ENCODE data around the gene C1orf122. TPM values are rescaled to one million over a fixed set of nuclear protein-coding genes. Genes with fewer than 3 reads are reported as not detected.
A peak's percentile ranks its signal among the peaks of the same experiment; 100 is the strongest.

The C1orf122 gene
- total and polyA plus RNA-seq, 10 of the 15 experiments (the other 5 are each of a cell fraction or from before 2014, with no cell fraction given), result 1.6 to 35.8 (median 14.8) TPM

- peak within 1 kb of the TSS; percentile 68 for H3K4me3 ChIP-seq
- ChIA-PET POLR2A (no interaction called here), SMC1A (ENCODE audit: uncharacterized antibody, unreplicated experiment) (interaction anchor here (0.7 kb wide), 1 partner anchor 16 kb away, joined by 4 read pairs; no protein-coding TSS in a partner anchor), RAD21 (ENCODE audit: unreplicated experiment) (interaction anchor here (1.3 to 1.4 kb wide), 2 partner anchors 14 to 66 kb away, joined by 4 read pairs; partner anchors contain the start of genes C1orf122, MTF1 and YRDC), CTCF (interaction anchor here (0.7 to 1.1 kb wide), 3 partner anchors 57 to 112 kb away, joined by 4 read pairs; no protein-coding TSS in a partner anchor)
- DNase-seq (ENCODE audit: low read depth, low spot score), result no peak
- H3K27me3 ChIP-seq (replicated peaks in 1 of 2; ENCODE audit: control insufficient read depth in 2 of 2, insufficient read depth in 2 of 2, low read length in 1 of 2), result no peaks in the 10 kb centered on the region; a peak in 1 of 4 replicates
- in situ Hi-C loops (cut with MboI) (no loop called here), intact Hi-C loops (cut with micrococcal nuclease; ENCODE audit: unreplicated experiment) (no loop called here)
- peaks cover 17% of the 10 kb centered on the region for H3K4me1 ChIP-seq (ENCODE audit: control insufficient read depth, insufficient read depth, low read length)
- no peaks in the 10 kb centered on the region; the same call in 1 of the 2 replicates for H3K79me2 ChIP-seq (ENCODE audit: control insufficient read depth, insufficient read depth, low read length)
- no TSS peak for BruUV-seq (replicated peaks)
- no peak within 1 kb of the TSS for H3K27ac ChIP-seq (ENCODE audit: control insufficient read depth, insufficient read depth)
- H2AFZ ChIP-seq (ENCODE audit: control insufficient read depth, low read depth, low read length), result peak within 1 kb of the TSS; percentile 84
- H4K20me1 ChIP-seq (ENCODE audit: control insufficient read depth, insufficient read depth), result no peaks in the 10 kb centered on the region
- peak within 1 kb of the TSS; percentile 85 for H3K4me2 ChIP-seq (ENCODE audit: control insufficient read depth, insufficient read depth)
- WGBS (ENCODE audit: insufficient coverage, insufficient replicate concordance, low lambda C conversion rate, missing lambda C conversion rate), result 2% methylated on average over 45 of the region's 82 CpGs
- no peaks in the 10 kb centered on the region for H3K36me3 ChIP-seq (ENCODE audit: control insufficient read depth in 2 of 2, insufficient read depth in 2 of 2, low read length in 1 of 2)
- FAIRE-seq, result no peak
- H3K9ac ChIP-seq (ENCODE audit: control insufficient read depth, insufficient read depth, low read length), result peak within 1 kb of the TSS; percentile 56; the same call in 1 of the 2 replicates
- peak; percentile 87 for ATAC-seq
- H3K9me3 ChIP-seq (replicated peaks; ENCODE audit: control insufficient read depth, insufficient read depth, low read length), result no peaks in the 10 kb centered on the region
- no peak for TF ChIP-seq PRDM15 (CRISPR knock-in tag; IDR thresholded peaks at IDR 0.05)
- peak; percentile 86 for TF ChIP-seq IKZF1 (conservative IDR thresholded peaks at IDR 0.05)
- no peak for TF ChIP-seq SREBF1 (IDR thresholded peaks at IDR 0.05; ENCODE audit: low read length)
- no peak for TF ChIP-seq RELB (IDR thresholded peaks at IDR 0.05; ENCODE audit: low read depth)
- TF ChIP-seq STAT1 (conservative IDR thresholded peaks at IDR 0.05), result 0 out of 2 replicates have a peak, but pooled peaks have one; percentile 31
- 0 out of 2 replicates have a peak, but pooled peaks have one; percentile 67 for TF ChIP-seq SMARCA5 (IDR thresholded peaks at IDR 0.05)
- TF ChIP-seq NKRF (conservative IDR thresholded peaks at IDR 0.05), result peak; percentile 42; the same call in 1 of the 2 replicates
- peak; percentile 90 for TF ChIP-seq YY1 (IDR thresholded peaks at IDR 0.05; ENCODE audit: low read depth, low read length)
- peak; percentile 62 for TF ChIP-seq FOXK2 (IDR thresholded peaks at IDR 0.05)
- TF ChIP-seq RUNX3 (IDR thresholded peaks at IDR 0.05; ENCODE audit: low read length), result no peak
- peak; percentile 93 for TF ChIP-seq LARP7 (IDR thresholded peaks at IDR 0.05)
- TF ChIP-seq USF2 (IDR thresholded peaks at IDR 0.05; ENCODE audit: borderline replicate concordance, low read depth, low read length), result no peak
- TF ChIP-seq ZNF274 (IDR thresholded peaks at IDR 0.05; ENCODE audit: insufficient read depth, insufficient read length), result no peak
- peak; percentile 78; the same call in 1 of the 2 replicates for TF ChIP-seq ZNF217 (IDR thresholded peaks at IDR 0.05)
- no peak for TF ChIP-seq MAX (IDR thresholded peaks at IDR 0.05; ENCODE audit: low read depth, low read length)
- TF ChIP-seq POLR2AphosphoS5 (IDR thresholded peaks at IDR 0.05; ENCODE audit: low read length), result no peak
These were observed 13.7 kb upstream of the C1orf122 start, which contains the start of gene MANEAL for GRCh38 chr1:37793773-37794371. TSS of gene MANEAL (plus strand) at chr1:37793847. CDS start at chr1:37794183, 336 bp downstream.
